MCF 10A (cell line): Measurements from ENCODE around the gene KIF5A. TPM values are rescaled to one million over a fixed set of nuclear protein-coding genes. Genes with fewer than 3 reads are reported as not detected.

Source experiments
- BruUV-seq: library from RNA; stranded (reverse); fragments of 400-500 nt; replicated peaks from 2 replicates; lab custom pipeline; 2021; lab: Mats Ljungman, UMichigan
- CTCF ChIA-PET: fragments of 300-600 bp; sonication (Branson Sonifier 250); formaldehyde crosslinking; extraction: SDS; loops from one replicate; lab custom pipeline; 2021; ENCODE audit warnings: antibody characterized with exemption, inconsistent platforms; lab: Yijun Ruan, JAX
- POLR2A ChIA-PET: fragments of 300-600, 350-650 bp; sonication (Branson Sonifier 250); formaldehyde crosslinking; extraction: SDS; loops from one replicate; lab custom pipeline; 2020; ENCODE audit warnings: antibody characterized with exemption, inconsistent platforms; lab: Yijun Ruan, JAX
- DNase-seq: peaks from one replicate; pipeline ENCODE4 v3.0.0-alpha.2; 2018; ENCODE audit not compliant: unreplicated experiment
- H3K27ac Mint-ChIP-seq: one replicate; pipeline ENCODE4 v1.8.0; 2022; ENCODE audit warnings: mild to moderate bottlenecking, low read depth, mixed read lengths; ENCODE audit not compliant: unreplicated experiment
- H3K27me3 Mint-ChIP-seq: one replicate; pipeline ENCODE4 v1.8.0; 2022; ENCODE audit warnings: mixed read lengths; ENCODE audit not compliant: insufficient read depth, unreplicated experiment
- H3K36me3 Mint-ChIP-seq: one replicate; pipeline ENCODE4 v1.8.0; 2022; ENCODE audit warnings: mild to moderate bottlenecking, moderate library complexity, mixed read lengths; ENCODE audit not compliant: insufficient read depth, unreplicated experiment
- H3K4me1 Mint-ChIP-seq: one replicate; pipeline ENCODE4 v1.8.0; 2022; ENCODE audit warnings: mixed read lengths; ENCODE audit not compliant: insufficient read depth, unreplicated experiment
- H3K4me3 Mint-ChIP-seq: one replicate; pipeline ENCODE4 v1.8.0; 2022; ENCODE audit warnings: mild to moderate bottlenecking, moderate library complexity, mixed read lengths; ENCODE audit not compliant: unreplicated experiment
- H3K9me3 Mint-ChIP-seq: one replicate; pipeline ENCODE4 v1.8.0; 2022; ENCODE audit warnings: mixed read lengths; ENCODE audit not compliant: unreplicated experiment
- CTCF ChIP-seq: fragments of 200-600 bp; IDR thresholded peaks from one replicate; pipeline ENCODE4 v1.8.0; 2022; ENCODE audit warnings: antibody characterized with exemption, mild to moderate bottlenecking; ENCODE audit not compliant: unreplicated experiment
- intact Hi-C: fragments of 100-400 bp; cut with micrococcal nuclease; formaldehyde crosslinking; loops from 2 replicates; pipeline ENCODE4 v1.14.1; 2022
- total RNA-seq: library from RNA; stranded (reverse); gene quantifications from 2 replicates; pipeline ENCODE4 v1.2.3, GENCODE V29; 2022

KIF5A gene
- total RNA-seq, 1 experiment from 2014 or later: 0.56 TPM

- DNase-seq: no peak
- Mint-ChIP-seq H3K4me3 (no peak overlapping the region), H3K36me3 (peaks cover 7% of the 10 kb centered on the region), H3K9me3 (no peaks in the 10 kb centered on the region), H3K4me1 (peaks cover 13% of the 10 kb centered on the region), H3K27me3 (no peaks in the 10 kb centered on the region), H3K27ac (no peak overlapping the region)
- TF ChIP-seq CTCF: no peak
- POLR2A ChIA-PET: interaction anchor here (1.0 to 1.2 kb wide), 3 partner anchors 11 to 14 kb away, joined by 3 to 5 read pairs (median 3); no protein-coding TSS in a partner anchor
- BruUV-seq: no TSS peak
- CTCF ChIA-PET: interaction anchor here (0.6 to 4.5 kb wide), 4 partner anchors 17 to 1443 kb away, joined by 3 to 30 read pairs (median 4); partner anchors contain the start of gene B4GALNT1
- intact Hi-C loops: no loop called here
These were observed 56.0 kb downstream of the KIF5A start for GRCh38 chr12:57605811-57606311.

GRCh38 chr12:57606399-57606798 is 56.6 kb downstream of the KIF5A start:
- intact Hi-C loops: no loop called here
- POLR2A ChIA-PET: interaction anchor here (1.1 to 1.2 kb wide), 2 partner anchors 10 to 15 kb away, joined by 3 to 5 read pairs; no protein-coding TSS in a partner anchor
- no peaks in the 10 kb centered on the region for H3K27me3 Mint-ChIP-seq
- H3K4me3 Mint-ChIP-seq: no peak overlapping the region
- no peaks in the 10 kb centered on the region for H3K9me3 Mint-ChIP-seq
- CTCF ChIA-PET: interaction anchor here (0.6 to 4.5 kb wide), 5 partner anchors 14 to 1444 kb away, joined by 3 to 30 read pairs (median 9); partner anchors contain the start of gene B4GALNT1
- H3K27ac Mint-ChIP-seq: no peak overlapping the region
- peaks cover 6% of the 10 kb centered on the region for H3K36me3 Mint-ChIP-seq
- TF ChIP-seq CTCF: no peak
- H3K4me1 Mint-ChIP-seq: peaks cover 13% of the 10 kb centered on the region
- BruUV-seq: no TSS peak
- DNase-seq: no peak

GRCh38 chr12:57606821-57607220 is 57.0 kb downstream of the KIF5A start:
- H3K36me3 Mint-ChIP-seq: peaks cover 6% of the 10 kb centered on the region
- peaks cover 13% of the 10 kb centered on the region for H3K4me1 Mint-ChIP-seq
- H3K27me3 Mint-ChIP-seq: no peaks in the 10 kb centered on the region
- ChIA-PET CTCF (interaction anchor here (0.7 to 4.5 kb wide), 3 partner anchors 14 to 23 kb away, joined by 9 to 30 read pairs (median 10); no protein-coding TSS in a partner anchor), POLR2A (interaction anchor here (1.2 kb wide), 1 partner anchor 10 kb away, joined by 5 read pairs; no protein-coding TSS in a partner anchor)
- no peak overlapping the region for H3K4me3 Mint-ChIP-seq
- intact Hi-C loops: no loop called here
- no peak overlapping the region for H3K27ac Mint-ChIP-seq
- H3K9me3 Mint-ChIP-seq: no peaks in the 10 kb centered on the region
- TF ChIP-seq CTCF: no peak
- no TSS peak for BruUV-seq
- DNase-seq: no peak

- no TSS peak for BruUV-seq
- no peak for TF ChIP-seq CTCF
- Mint-ChIP-seq H3K36me3 (peaks cover under 1% of the 10 kb centered on the region), H3K27me3 (no peaks in the 10 kb centered on the region), H3K27ac (no peak overlapping the region), H3K4me1 (peaks cover 13% of the 10 kb centered on the region), H3K9me3 (no peaks in the 10 kb centered on the region), H3K4me3 (no peak overlapping the region)
- POLR2A ChIA-PET: no interaction called here
- no peak for DNase-seq
- CTCF ChIA-PET: interaction anchor here (0.6 to 4.5 kb wide), 4 partner anchors 12 to 128 kb away, joined by 3 to 30 read pairs (median 7); no protein-coding TSS in a partner anchor
- intact Hi-C loops: no loop called here
These were observed 58.3 kb downstream of the KIF5A start for GRCh38 chr12:57607958-57608663.
